Suppressor macrophage treated with lipopolysaccharide for 1 hour (primary cell): ENCODE data around the gene CDH22.
A peak's percentile ranks its signal among the peaks of the same experiment; 100 is the strongest.

Source experiments
- DNase-seq, 3 donors: peaks; one replicate each; pipeline ENCODE4 v3.0.0-alpha.2; 2020 to 2022

CDH22 gene, protein sequence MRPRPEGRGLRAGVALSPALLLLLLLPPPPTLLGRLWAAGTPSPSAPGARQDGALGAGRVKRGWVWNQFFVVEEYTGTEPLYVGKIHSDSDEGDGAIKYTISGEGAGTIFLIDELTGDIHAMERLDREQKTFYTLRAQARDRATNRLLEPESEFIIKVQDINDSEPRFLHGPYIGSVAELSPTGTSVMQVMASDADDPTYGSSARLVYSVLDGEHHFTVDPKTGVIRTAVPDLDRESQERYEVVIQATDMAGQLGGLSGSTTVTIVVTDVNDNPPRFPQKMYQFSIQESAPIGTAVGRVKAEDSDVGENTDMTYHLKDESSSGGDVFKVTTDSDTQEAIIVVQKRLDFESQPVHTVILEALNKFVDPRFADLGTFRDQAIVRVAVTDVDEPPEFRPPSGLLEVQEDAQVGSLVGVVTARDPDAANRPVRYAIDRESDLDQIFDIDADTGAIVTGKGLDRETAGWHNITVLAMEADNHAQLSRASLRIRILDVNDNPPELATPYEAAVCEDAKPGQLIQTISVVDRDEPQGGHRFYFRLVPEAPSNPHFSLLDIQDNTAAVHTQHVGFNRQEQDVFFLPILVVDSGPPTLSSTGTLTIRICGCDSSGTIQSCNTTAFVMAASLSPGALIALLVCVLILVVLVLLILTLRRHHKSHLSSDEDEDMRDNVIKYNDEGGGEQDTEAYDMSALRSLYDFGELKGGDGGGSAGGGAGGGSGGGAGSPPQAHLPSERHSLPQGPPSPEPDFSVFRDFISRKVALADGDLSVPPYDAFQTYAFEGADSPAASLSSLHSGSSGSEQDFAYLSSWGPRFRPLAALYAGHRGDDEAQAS

DNA sequence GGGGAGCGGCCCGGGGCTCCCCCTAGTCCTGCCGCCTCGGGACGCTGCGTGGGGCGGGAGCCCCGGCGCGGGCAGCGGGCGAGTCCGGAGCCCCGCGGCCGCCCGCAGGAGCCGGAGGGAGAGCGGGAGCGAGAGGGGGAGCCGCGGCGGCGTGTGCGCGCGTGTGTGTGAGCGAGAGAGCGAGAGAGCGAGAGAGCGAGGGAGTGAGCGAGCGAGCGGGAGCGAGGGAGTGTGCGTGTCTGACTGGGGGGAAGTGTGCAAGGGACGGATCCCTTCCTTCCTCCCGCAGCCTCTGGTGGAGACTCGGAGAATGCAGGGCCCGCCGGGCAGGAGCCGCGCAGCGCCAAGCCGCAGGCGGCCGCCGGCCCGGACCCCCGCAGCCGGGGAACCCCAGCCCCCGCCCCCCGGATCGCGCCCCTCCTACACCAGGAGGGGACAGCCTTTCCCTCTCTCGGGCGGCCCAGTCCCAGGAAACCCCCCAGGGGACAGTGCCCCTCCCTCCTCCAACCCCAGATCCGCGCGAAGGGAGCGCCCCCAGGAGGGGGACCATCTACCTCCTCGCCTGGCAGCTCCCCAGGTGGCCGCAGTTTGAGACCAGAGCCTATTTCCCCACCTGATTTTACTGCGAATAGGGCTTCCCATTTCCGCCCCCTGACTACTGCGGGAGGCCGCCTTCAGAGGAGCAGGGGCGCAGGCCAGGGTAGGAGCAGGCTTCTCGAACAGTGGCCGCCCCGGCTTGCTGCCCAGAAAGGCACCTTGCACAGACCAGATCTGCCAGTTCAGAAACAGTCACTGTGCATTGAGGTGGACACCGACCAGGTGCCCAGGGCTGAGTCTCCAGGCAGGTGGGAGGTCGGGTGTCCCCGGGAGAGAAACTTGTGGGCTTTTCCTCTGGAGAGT is at the start of gene CDH22:
Gene CDH22, minus strand, starts transcription at position 241 of the 900 bp plus-strand sequence. CDS start 57,204 bp downstream, outside the sequence.
- peak; percentile 66 to 79 (median 73) for DNase-seq

DNA sequence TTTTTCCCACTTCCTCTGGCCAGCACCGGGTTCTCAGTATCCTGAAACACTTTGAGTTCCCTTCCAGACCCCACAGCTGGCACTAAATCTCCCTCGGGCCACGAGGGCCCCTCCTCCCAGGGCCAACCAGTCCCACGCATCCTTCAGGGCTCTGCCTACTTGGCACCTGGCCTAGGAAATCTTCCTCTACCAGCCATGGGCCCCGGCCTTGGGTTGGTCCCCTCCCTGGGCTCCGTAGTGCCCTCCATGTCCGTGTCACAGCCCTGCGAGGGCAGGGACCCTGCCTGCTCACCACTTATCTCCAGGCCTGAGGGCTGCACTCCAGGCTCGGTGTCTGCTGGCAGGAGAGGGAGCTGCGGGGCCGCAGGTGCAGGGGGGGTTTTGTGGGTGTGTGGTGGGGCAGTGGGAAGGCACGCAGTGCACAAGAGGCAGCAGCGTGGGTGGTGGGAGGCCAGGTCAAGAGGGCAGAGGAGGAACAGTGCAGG is 48.8 kb upstream of the CDH22 start:
- DNase-seq: peak in 1 of 3 donors; percentile 35

DNA sequence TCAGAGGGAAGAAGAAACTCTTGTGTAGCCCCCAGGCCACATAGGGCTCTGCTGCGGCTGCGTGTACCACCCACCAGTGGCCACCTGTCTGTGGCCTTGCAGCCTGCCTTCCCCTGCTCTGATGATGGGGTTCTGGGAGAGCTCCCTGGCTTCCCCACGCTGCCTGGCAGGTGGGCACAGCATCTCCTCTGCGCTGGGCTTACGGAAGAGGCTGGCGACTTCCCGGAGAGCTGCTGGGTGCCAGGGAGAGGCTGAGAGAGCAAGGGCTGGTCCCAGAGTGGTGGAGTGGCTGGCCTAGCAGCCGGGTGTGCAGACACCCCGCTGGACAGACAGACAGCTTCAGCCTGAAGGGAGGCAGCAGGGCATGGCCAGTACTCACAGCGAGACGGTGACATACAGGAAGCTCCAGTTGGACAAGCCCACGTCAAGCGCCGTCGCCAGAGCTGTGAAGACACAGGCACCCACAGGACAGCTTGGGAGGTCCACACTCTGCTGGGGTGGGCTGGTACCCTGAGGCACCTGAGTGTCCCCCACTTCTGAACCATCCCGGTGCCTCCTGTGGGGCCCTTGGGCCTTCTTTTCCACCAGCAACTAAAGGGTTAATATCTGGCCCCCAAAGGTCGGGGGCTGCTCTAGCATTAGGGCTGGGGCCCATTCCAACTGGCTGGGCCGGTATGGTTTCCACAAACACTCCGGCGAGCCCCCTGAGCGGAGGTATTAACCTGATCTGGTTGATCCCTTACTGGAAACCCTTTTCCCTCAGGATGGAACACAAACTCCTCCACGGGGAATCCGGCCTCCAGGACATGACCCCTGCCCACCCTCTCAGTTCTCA is 48.1 kb upstream of the CDH22 start:
- DNase-seq: no peak

DNA sequence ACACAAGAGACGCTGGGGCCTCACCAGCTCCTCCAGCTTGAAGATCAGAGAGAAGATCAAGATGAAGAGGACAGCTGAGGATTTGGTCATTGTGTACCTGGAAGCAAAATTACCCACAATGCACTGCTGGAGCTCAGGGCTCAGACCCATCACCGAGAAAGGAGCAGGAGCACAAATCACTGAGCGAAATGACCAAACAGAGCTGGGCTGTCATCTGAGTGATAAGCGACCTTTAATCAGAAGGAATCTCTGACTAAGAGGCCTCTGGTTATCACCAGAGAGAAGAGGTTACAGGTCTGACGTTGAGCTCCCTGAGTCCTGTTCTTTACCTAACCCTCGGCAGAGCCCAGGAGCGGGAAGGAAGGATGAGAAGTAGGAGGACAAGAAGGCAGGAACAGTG is 47.5 kb upstream of the CDH22 start:
- DNase-seq: no peak

DNA sequence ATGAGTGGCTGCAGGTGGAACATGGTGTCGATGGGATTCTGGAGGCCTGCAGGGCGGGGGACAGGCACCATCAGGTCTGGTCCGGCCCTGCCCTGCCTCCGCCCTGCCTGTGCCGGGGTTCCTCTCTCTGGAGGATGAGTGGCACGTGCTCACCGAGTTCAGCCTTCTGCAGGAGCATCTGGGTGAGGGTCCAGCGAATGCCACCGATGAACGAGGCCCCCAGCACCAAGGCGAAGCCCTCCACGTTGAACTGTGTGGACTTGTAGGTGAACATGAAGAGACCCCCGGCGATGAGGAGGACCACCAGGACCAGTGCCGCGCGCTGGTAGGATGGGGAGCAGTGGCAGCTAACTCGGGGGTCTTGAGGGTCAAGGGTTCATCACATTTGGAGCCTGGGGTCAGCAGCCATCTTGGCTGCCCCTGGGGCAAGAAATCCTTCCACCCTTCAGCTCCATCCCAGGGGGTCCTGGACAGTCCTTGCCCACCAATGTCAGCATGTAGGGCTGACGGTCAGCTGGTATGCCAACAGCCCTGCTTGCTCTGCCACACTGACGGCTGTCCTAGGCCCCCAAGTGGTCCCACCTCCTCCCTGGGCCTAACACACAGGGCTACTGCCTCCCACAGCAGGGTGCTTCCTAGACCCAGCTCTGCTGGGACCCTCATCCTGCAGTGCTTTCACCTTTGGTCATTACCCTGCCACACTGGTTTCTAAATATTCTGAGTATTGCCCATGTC is 46.8 kb upstream of the CDH22 start:
- DNase-seq: no peak

DNA sequence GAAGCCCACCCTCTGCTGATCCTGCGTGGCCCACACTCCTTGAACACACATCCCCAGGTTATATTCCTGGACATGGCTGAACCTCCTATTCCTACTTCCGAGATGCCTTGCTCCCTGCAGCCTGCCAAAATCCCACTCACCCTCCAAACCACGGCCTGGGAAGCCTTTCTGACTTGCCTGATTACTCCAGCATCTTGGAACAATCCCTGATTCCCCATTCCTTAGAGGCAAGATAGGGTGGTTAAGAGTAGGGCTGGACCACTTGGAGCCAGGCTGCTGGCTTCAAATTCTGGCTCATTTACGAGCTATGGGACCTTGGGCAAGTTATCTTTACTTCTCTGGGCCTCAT is 45.9 kb upstream of the CDH22 start:
- DNase-seq: no peak

DNA sequence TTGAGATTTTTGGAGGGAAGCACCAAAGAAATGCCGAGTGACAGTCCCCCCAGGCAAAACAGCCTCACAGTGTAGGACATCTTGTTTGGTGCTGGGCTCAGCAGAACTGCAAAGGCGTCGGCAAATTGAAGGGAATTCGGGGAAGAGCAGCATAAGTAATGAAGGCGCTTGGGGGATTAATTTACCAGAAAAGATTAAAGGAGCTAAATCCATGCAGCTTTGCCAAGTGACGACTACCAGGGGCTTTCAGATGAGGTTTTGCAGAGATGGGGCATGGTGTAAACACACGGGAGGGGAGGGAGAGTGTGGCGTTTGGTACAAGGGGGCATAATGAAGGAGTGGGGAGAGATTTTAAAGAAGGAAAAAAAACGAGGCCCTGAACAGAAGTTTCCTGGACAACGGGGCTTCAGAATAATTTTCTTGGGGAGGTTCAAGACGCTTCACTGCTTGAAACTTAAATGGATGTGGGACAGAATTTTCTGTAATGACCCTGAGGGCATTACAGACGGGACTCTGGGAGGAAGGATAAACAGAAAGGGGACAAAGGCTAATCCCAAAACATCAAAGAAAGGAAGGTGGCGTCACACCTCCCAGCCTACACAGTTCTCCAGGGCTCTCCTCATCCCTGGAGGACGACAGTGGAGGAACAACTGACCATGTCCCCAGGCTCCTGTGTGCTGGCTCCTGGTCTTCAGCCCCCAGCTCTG is 45.4 kb upstream of the CDH22 start:
- DNase-seq: no peak

DNA sequence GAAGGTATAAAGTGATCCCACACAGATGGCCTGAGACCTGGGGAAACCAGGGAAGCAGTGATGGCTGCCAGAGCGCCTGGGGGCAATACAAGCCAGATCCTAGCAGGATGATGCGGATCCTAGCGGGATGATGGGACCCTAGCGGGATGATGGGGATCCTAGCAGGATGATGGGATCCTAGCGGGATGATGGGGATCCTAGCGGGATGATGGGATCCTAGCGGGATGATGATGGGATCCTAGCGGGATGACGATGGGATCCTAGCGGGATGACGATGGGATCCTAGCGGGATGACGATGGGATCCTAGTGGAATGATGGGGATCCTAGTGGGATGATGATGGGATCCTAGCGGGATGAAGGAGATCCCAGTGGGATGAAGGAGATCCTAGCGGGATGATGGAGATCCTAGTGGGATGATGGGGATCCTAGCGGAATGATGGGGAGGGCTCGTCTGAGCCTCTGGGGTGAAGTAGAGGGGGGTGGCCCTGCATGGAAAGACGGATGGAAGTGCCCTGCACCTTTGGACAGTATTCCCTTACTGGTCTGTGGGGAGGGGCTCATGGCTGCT is 44.2 kb upstream of the CDH22 start:
- DNase-seq: no peak

DNA sequence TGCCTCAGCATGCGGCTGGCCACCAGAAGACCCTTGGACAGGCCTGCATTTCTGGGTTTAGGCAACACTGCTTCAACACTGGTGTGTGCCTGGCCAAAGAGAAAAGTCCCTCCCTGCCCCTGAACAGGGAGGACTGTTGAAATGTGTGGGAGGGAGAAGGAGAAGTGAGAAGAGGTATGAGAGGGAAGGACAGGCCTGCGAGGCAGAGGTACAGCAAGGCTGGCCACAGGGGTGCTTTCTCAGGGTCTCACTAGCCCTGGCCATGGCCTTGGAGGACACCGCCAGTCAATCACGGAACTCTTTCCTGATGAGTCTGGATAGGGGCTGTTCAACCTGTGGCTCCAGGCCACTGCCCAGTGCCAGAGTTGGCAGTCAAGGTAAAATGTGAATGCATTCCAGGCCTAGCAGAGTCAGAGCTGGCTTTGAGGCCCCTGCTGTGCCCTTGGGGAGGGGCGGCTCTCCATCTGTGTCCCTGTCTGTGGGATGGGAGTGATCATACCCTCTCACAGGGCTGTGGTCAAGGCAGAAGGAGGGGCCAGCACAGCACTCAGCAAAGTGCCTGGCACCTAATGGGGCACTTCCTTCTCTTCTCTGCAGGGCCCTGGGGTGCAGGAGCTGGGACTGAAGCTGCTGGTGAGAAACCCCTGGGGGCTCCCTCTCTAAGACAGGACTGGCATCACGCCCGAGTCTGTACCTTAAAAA is 43.2 kb upstream of the CDH22 start:
- DNase-seq: peak in 2 of 3 donors; percentile 47 to 58

DNA sequence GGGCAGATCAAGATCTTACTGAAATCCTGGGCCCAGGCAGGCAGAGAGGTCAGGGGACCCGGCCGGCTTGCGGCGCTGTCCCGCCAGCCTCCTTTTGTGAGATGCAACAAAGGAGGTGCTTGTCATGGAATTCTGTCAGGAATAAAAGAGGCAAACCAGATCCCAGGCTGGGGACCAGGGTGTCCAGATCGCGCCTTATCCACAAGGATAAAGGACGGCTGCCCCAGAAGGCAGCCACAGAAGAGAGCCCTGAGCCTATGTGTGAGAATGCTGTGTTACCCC is 42.6 kb upstream of the CDH22 start:
- no peak for DNase-seq

DNA sequence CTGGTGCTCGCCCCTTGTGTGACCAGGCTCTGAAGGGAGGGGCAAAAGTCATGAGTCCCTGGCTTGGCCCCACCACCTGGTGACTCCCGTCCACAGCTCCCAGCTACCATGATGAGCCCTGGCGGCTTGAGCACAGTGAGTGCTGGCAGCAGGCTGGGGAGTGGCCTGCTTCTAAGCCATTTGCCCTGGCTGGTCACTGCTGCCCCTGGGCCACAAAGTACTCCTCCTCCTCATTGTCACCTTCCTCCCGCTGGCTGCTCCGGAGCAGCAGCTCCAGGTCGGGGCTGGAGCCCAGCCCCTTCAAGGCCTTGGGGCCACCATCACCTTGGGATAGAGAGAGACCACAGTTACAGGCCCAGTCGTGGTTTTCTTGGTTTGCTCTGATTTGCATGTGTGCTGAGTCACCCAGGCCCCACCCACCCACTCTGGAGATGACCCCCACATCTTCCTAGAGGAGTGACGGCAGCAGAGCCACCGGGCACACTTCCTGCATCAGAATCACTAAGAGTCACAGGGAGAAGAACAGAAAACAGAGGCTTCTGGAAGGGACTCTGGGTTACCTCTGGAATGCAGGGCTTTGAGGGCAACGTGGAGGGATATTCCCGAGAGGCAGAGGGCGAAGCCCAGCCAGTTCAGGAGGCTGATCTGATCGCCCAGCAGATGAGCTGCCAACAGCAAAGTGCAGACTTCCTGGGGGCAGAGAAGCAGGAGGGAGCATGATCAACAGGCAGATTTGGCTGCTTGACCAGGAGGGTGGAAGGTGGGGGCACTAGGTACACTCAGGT is 42.1 kb upstream of the CDH22 start:
- peak; percentile 83 to 91 (median 88) for DNase-seq

DNA sequence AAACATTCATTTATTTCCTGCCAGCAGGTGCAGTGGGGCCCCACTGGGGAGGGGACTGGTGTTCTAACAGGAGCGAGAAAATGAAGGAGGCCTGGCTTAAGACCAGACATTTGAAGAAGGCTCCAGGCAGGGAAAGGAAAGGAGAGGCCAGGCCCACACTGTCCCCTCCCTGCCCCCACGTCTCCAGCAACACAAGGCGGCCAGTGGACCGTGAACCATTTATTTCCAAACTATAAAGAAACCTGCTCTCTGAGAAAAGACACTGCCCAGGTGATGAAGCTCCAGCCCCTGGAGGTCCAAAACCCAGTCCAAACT is 41.4 kb upstream of the CDH22 start:
- no peak for DNase-seq

DNA sequence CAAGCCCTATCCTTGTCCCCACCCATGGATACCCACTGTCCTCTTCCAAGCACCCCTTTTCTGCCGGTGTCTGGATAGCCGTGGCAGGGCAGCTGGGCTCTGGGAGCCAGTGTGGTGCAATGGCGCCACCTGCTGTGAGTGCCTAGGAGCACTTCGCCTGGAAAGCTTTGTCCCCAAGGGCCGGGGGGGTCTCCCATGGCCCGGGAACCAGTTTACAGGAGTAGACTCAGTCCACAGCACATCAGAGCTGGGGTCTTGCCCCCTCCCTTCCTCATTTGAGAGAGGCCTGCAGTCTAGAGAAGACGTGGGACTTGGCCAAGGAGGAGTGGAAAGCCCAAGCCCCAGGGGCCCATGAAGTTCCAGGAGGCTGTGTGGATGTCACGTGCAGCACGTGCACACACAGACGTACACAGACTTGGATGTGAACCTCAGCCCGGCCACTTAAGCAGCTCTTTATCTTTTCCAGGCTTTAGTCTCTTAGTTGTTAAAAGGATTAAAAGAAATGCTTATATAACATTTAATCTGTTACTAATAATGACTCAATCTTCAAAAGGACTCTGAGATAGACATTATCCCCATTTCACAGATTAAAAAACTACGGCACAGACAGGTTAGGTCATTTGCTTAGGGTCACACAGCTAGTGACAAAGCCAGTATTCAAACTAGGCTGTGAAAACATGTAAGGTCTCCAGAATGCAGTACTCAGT is 40.9 kb upstream of the CDH22 start:
- peak; percentile 62 to 81 (median 70) for DNase-seq

DNA sequence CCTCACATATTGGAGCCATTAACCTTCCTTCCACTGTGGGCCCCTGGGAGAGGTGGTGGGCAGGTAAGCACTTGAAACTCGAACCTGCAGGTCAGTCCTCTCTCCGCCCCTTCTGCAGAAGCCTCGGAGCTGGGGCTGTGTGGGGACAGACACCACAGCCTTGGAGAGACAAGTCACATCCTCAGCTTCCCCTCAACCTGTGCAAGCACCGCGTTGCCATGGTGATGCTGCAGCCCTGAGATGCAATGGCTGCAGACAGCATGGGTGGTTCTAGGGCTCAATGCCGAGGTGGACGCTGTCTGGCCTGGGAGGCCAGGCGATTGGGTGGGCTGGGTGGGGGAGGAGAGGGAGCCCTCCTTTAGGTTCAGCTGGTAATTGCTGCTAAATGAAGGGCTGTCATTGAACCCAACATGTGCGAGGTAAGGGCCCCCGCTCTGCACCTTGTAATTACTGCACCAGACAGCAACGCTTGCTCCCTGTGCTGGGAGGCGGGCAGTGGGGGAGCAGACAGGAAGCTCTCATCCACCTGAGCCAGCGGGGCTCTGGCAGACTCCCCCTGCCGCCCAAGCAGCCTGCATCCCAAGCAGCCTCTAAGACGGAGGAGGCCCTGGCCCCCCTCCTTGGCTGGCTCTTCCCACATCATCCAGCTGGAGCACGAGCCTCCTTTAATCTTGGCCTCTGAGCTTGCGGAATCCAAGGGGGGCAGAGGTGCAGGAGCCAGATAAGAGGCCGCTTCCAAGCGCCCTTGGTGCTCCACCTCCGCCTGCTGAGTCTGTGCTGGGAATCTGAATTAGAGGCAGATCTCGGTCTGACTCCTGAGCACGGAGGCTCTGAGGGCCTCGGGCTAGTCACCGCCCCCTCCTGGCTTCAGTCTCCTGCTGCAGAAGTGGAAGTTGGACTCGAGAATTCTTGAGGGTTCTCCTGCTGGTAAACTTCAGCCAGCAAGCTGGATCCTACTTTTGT is 39.8 kb upstream of the CDH22 start:
- DNase-seq: no peak

DNA sequence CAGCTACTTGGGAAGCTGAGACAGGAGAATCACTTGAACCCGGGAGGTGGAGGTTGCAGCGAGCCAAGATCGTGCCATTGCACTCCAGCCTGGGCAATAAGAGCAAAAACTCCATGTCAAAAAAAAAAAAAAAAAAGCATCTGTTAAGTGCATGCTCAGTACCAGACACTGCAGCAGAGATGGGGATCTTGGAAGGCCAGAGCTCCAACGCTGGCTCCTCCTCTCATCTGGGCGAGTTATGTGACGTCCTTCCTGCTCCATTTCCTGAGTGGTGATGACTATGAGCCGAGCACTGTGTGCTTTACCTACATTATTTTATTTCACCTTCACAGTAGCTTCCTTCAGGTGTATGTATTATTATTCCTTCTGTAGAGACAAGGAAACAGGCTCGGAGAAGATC is 38.5 kb upstream of the CDH22 start:
- DNase-seq: no peak

DNA sequence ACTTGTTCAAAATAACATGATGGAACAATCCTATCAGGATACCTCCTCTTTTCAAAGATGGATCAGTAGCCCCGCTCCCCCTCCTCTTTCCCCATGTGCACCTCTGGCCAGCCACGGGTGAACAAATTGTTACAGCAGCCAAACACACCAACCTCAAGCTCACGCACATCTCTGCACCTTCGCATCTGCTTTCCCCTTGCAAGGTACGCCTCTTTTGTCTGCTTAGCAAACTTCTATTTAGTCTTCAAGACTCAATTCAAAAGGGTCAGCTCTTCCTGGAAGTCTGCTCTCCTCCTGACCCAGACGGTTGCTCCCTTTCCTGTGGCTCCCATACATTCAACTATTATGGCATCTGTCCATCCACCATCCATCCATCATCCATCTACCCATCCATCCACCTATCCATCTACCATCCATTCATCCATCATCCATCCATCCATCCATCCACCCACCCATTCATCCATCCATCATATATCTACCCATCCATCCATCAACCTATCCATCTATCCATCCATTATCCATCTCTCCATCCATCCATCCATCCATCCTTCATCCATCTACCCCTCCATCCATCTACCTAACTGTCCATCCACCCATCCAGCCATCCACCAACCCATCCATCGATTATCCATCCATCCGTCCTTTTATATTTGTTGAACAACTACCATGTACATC is 36.3 kb upstream of the CDH22 start:
- no peak for DNase-seq

DNA sequence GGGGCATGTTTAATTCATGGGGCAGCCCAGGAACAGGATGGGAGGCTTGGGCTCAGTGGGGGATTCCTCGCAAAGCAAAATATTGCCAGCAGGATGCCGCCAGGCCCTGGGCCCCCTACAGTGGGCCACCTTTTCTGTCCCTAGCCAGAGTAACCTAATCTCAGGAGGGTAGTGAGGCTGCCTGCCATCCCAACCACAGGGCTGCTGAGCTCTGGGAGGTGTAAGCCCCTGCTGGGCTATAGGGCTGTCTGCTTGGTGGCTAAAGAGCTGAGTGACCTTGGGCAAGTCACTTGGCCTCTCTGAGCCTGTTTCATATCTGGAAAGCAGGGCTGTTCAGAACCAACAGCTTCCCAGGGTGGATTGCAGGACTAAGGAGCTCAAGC is 35.7 kb upstream of the CDH22 start:
- DNase-seq: no peak
